Measurements from ENCODE around the gene KANSL1. TPM values are rescaled to one million over a fixed set of nuclear protein-coding genes. Genes with fewer than 3 reads are reported as not detected.

KANSL1 gene
- total RNA-seq, 4 donors from 2014 or later: 91.3 to 120 (median 105) TPM

- Histone ChIP-seq H3K27ac (no peak overlapping the region), H3K36me3 (no peaks in the 10 kb centered on the region), H3K9me3 (no peaks in the 10 kb centered on the region), H3K27me3 (no peaks in the 10 kb centered on the region), H3K4me3 (no peak overlapping the region), H3K4me1 (peaks cover 0 to 91% (median 43%) of the 10 kb centered on the region in 4 donors)
- TF ChIP-seq POLR2A (IDR thresholded peaks at IDR 0.05) (no peak), EP300 (IDR thresholded peaks at IDR 0.05) (no peak)
- TF ChIP-seq, protein P1, sequence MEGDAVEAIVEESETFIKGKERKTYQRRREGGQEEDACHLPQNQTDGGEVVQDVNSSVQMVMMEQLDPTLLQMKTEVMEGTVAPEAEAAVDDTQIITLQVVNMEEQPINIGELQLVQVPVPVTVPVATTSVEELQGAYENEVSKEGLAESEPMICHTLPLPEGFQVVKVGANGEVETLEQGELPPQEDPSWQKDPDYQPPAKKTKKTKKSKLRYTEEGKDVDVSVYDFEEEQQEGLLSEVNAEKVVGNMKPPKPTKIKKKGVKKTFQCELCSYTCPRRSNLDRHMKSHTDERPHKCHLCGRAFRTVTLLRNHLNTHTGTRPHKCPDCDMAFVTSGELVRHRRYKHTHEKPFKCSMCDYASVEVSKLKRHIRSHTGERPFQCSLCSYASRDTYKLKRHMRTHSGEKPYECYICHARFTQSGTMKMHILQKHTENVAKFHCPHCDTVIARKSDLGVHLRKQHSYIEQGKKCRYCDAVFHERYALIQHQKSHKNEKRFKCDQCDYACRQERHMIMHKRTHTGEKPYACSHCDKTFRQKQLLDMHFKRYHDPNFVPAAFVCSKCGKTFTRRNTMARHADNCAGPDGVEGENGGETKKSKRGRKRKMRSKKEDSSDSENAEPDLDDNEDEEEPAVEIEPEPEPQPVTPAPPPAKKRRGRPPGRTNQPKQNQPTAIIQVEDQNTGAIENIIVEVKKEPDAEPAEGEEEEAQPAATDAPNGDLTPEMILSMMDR (IDR thresholded peaks at IDR 0.05): no peak
- no peak for DNase-seq (ENCODE audit: low spot score in 2 of 2)
- WGBS, 2 donors: 63 to 64% methylated on average over 4 of the region's 4 CpGs
Measured at GRCh38 chr17:46163929-46164594, 29.2 kb downstream of the KANSL1 start.

DNA sequence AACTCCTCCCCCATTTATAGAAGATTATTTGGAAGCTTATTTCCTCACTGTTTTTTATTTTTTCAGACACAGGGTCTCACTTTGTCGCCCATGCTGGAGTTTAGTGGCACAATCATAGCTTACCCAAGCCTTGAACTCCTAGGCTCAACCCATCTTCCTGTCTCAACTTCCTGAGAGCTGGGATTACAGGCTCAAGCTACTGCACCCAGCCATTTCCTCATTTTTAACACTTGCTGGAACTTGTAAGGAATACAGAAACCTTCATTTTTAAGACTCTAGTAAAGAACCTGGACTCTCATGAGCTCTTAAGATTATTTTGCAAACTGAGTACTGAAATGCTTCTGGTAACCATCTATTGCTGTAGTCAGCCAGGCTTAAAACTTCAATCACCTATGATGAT is 29.9 kb downstream of the KANSL1 start:
- peaks cover 0 to 91% (median 44%) of the 10 kb centered on the region in 4 donors for H3K4me1 ChIP-seq
- WGBS, 2 donors: 78 to 89% methylated on average over 1 of the region's 1 CpG
- no peak overlapping the region for H3K27ac ChIP-seq
- no peaks in the 10 kb centered on the region for H3K9me3 ChIP-seq
- H3K4me3 ChIP-seq: no peak overlapping the region
- H3K36me3 ChIP-seq: no peaks in the 10 kb centered on the region
- H3K27me3 ChIP-seq: no peaks in the 10 kb centered on the region
- no peak for DNase-seq (ENCODE audit: low spot score in 2 of 2)
- TF ChIP-seq EP300 (IDR thresholded peaks at IDR 0.05): no peak
- TF ChIP-seq, protein P1 (IDR thresholded peaks at IDR 0.05): no peak
- TF ChIP-seq POLR2A (IDR thresholded peaks at IDR 0.05): no peak

DNA sequence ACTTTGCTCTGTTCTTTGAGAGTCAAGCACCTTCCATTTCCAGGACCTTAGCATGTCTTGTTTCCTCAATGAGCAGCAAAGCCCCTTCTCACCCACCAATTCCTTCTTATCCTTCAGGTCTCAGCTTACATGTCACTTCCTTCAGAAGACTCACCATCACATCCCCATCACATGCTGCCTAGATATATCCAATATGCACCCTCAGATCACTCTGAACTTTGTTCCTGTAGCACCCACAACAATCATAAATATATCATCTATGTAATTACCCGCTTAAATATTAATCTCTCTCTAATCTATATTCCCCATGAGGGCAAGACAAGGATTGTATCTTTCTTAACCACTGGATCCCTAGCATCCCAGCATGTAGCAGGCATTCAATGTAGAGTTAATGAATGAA is 30.4 kb downstream of the KANSL1 start:
- TF ChIP-seq POLR2A (IDR thresholded peaks at IDR 0.05) (no peak), EP300 (IDR thresholded peaks at IDR 0.05) (no peak)
- TF ChIP-seq, protein P1 (IDR thresholded peaks at IDR 0.05): no peak
- Histone ChIP-seq H3K4me3 (no peak overlapping the region), H3K4me1 (peaks cover 0 to 91% (median 46%) of the 10 kb centered on the region in 4 donors), H3K27ac (no peak overlapping the region), H3K27me3 (no peaks in the 10 kb centered on the region), H3K36me3 (no peaks in the 10 kb centered on the region), H3K9me3 (no peaks in the 10 kb centered on the region)
- WGBS, 2 donors: 0 to 3% methylated on average over 1 of the region's 1 CpG
- no peak for DNase-seq (ENCODE audit: low spot score in 2 of 2)

DNA sequence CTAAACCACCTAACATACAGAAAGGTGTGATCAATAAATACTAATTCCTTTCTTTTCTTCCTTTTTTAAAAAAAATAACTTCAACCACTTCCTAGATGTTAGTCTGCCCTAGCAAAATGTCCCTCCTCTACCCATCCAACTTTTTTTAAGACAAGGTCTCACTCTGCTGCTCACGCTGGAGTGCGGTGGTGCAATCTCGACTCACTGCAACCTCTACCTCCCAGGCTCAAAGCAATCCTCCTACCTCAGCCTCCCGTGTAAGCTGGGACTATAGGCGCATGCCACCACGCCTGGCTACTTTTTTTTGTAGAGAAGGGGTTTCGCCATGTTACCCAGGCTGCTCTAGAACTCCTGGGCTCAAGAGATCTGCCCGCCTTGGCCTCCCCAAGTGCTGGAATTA is 33.1 kb downstream of the KANSL1 start:
- Histone ChIP-seq H3K36me3 (no peaks in the 10 kb centered on the region), H3K4me1 (peaks cover 0 to 92% (median 56%) of the 10 kb centered on the region in 4 donors), H3K27ac (peak overlapping the region in 2 of 4 donors; percentile 41 to 73), H3K9me3 (no peaks in the 10 kb centered on the region), H3K27me3 (no peaks in the 10 kb centered on the region), H3K4me3 (no peak overlapping the region)
- TF ChIP-seq, protein P1 (IDR thresholded peaks at IDR 0.05): no peak
- no peak for TF ChIP-seq EP300 (IDR thresholded peaks at IDR 0.05)
- TF ChIP-seq POLR2A (IDR thresholded peaks at IDR 0.05): no peak
- 95 to 97% methylated on average over 8 of the region's 8 CpGs for WGBS, 2 donors
- DNase-seq (ENCODE audit: low spot score in 2 of 2): no peak

- Histone ChIP-seq H3K36me3 (no peaks in the 10 kb centered on the region), H3K4me3 (no peak overlapping the region), H3K27ac (peak overlapping the region in 2 of 4 donors; percentile 41 to 73), H3K9me3 (no peaks in the 10 kb centered on the region), H3K4me1 (peaks cover 0 to 92% (median 58%) of the 10 kb centered on the region in 4 donors), H3K27me3 (no peaks in the 10 kb centered on the region)
- 69 to 72% methylated on average over 2 of the region's 2 CpGs for WGBS, 2 donors
- DNase-seq (ENCODE audit: low spot score in 2 of 2): no peak
- no peak for TF ChIP-seq EP300 (IDR thresholded peaks at IDR 0.05)
- TF ChIP-seq POLR2A (IDR thresholded peaks at IDR 0.05): no peak
- TF ChIP-seq, protein P1 (IDR thresholded peaks at IDR 0.05): no peak
Measured at GRCh38 chr17:46159686-46160085, 33.5 kb downstream of the KANSL1 start.
